ENCODE data around the gene NMNAT3.

DNA sequence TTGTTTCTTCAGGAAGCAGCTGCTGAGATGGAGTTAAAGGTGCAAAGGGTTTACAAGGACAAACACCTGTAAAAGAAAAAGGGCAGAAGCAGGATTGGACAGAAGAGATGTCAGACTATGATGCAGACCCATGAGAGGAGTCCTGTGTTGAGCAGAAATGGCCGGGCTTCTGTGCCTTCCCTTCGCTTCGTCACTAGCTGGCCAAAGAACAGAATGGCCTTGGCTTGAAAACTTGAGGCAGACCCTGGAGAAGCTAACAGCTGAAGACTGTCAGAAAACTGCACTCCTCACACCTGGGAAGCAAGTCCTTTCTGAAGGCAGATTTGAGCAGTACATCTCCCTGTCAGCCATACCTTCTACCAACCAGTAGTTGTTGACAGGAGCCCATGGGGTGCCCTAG is 8.4 kb upstream of the NMNAT3 start:
- TF ChIP-seq POLR2A (IDR thresholded peaks at IDR 0.05), result no peak
- TF ChIP-seq, protein P1, sequence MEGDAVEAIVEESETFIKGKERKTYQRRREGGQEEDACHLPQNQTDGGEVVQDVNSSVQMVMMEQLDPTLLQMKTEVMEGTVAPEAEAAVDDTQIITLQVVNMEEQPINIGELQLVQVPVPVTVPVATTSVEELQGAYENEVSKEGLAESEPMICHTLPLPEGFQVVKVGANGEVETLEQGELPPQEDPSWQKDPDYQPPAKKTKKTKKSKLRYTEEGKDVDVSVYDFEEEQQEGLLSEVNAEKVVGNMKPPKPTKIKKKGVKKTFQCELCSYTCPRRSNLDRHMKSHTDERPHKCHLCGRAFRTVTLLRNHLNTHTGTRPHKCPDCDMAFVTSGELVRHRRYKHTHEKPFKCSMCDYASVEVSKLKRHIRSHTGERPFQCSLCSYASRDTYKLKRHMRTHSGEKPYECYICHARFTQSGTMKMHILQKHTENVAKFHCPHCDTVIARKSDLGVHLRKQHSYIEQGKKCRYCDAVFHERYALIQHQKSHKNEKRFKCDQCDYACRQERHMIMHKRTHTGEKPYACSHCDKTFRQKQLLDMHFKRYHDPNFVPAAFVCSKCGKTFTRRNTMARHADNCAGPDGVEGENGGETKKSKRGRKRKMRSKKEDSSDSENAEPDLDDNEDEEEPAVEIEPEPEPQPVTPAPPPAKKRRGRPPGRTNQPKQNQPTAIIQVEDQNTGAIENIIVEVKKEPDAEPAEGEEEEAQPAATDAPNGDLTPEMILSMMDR (IDR thresholded peaks at IDR 0.05), result no peak

All from upper lobe of left lung (tissue), 4 donors.